ENCODE measurements around the gene MTURN.

The MTURN gene

DNA sequence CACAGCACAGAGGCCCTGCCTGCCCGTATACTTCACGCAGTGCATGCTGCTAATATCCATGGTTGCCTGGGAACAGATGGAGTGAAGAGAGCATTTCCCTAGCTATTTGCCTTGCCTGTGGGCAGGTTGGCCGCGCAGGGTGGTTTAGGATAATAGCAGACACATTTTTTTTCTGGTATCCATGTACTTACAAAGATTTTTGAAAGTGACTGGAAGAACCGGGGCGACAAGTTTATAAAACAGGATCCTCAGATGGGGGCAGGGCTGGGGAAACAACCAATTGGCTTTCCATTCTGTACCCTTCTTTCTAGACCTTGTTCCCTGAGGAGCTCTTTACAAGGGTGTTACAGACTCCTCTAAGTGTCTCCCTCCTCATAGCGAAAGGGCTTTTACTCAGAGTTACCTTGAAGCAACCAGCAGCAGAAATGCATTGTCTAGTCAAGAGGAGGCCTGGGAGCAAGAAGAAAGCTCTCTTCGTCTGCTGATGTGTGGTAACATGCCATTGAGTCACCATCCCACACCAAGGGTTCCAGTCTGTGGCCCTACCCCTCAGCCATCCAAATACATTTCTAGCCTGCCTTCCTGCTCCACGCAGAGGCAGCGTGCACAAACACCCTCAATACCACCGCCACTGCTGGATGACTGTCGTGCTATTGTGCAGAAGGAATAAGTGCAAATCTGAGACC, 31.5 kb downstream of the MTURN start:
- no peaks in the 10 kb centered on the region for H3K27me3 ChIP-seq (ENCODE audit: control insufficient read depth, insufficient read depth, low read length)
- no peak overlapping the region for H3K4me2 ChIP-seq (ENCODE audit: low read length)
- no peak overlapping the region for H3K9ac ChIP-seq
- H3K4me1 ChIP-seq, result peaks cover 25% of the 10 kb centered on the region
- H3K27ac ChIP-seq, result peak overlapping the region; percentile 30
- H2AFZ ChIP-seq, result no peak overlapping the region
- no peaks in the 10 kb centered on the region for H3K36me3 ChIP-seq (ENCODE audit: control insufficient read depth, insufficient read depth, low read length)
- no peak overlapping the region for H3K4me3 ChIP-seq (ENCODE audit: low read depth, low read length)
- H3K9me3 ChIP-seq (ENCODE audit: control insufficient read depth, low read length), result no peaks in the 10 kb centered on the region
- TF ChIP-seq, protein P1, sequence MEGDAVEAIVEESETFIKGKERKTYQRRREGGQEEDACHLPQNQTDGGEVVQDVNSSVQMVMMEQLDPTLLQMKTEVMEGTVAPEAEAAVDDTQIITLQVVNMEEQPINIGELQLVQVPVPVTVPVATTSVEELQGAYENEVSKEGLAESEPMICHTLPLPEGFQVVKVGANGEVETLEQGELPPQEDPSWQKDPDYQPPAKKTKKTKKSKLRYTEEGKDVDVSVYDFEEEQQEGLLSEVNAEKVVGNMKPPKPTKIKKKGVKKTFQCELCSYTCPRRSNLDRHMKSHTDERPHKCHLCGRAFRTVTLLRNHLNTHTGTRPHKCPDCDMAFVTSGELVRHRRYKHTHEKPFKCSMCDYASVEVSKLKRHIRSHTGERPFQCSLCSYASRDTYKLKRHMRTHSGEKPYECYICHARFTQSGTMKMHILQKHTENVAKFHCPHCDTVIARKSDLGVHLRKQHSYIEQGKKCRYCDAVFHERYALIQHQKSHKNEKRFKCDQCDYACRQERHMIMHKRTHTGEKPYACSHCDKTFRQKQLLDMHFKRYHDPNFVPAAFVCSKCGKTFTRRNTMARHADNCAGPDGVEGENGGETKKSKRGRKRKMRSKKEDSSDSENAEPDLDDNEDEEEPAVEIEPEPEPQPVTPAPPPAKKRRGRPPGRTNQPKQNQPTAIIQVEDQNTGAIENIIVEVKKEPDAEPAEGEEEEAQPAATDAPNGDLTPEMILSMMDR (IDR thresholded peaks at IDR 0.05), result no peak
- H3K79me2 ChIP-seq, result no peaks in the 10 kb centered on the region

GRCh38 chr7:30166841-30167235, 32.1 kb downstream of the MTURN start:
- H3K79me2 ChIP-seq, result no peaks in the 10 kb centered on the region
- TF ChIP-seq, protein P1 (IDR thresholded peaks at IDR 0.05), result no peak
- H3K36me3 ChIP-seq (ENCODE audit: control insufficient read depth, insufficient read depth, low read length), result no peaks in the 10 kb centered on the region
- no peak overlapping the region for H3K9ac ChIP-seq
- peaks cover 25% of the 10 kb centered on the region for H3K4me1 ChIP-seq
- H3K9me3 ChIP-seq (ENCODE audit: control insufficient read depth, low read length), result no peaks in the 10 kb centered on the region
- no peak overlapping the region for H3K4me3 ChIP-seq (ENCODE audit: low read depth, low read length)
- no peaks in the 10 kb centered on the region for H3K27me3 ChIP-seq (ENCODE audit: control insufficient read depth, insufficient read depth, low read length)
- H3K4me2 ChIP-seq (ENCODE audit: low read length), result no peak overlapping the region
- H2AFZ ChIP-seq, result no peak overlapping the region
- H3K27ac ChIP-seq, result no peak overlapping the region

DNA sequence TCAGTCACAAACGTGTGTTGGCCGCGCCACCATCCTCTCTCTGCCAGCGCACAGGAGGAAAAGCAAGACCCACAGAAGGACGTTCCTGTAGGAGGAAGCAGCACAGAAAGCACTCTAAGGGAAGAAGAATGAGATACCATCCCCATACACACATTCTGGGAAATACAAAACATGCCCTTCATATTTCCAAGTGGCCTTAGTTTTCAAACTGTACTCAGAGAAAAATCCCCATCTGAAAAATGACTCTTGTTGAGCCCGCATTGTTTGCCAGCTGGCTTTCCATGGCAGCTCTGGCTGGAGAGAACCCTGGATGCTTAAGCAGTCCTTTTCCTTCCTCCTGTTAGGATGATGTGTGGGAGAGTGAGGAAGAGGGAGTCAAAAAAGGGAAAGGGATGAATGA, 33.1 kb downstream of the MTURN start:
- TF ChIP-seq, protein P1 (IDR thresholded peaks at IDR 0.05), result no peak
- Histone ChIP-seq H3K27ac (no peak overlapping the region), H3K4me1 (peaks cover 19% of the 10 kb centered on the region), H3K4me3 (ENCODE audit: low read depth, low read length) (no peak overlapping the region), H3K4me2 (ENCODE audit: low read length) (no peak overlapping the region), H3K79me2 (no peaks in the 10 kb centered on the region), H3K36me3 (ENCODE audit: control insufficient read depth, insufficient read depth, low read length) (no peaks in the 10 kb centered on the region), H3K9ac (no peak overlapping the region), H3K9me3 (ENCODE audit: control insufficient read depth, low read length) (no peaks in the 10 kb centered on the region), H2AFZ (no peak overlapping the region), H3K27me3 (ENCODE audit: control insufficient read depth, insufficient read depth, low read length) (no peaks in the 10 kb centered on the region)

GRCh38 chr7:30168835-30169573, 34.2 kb downstream of the MTURN start:
- Histone ChIP-seq H3K9me3 (ENCODE audit: control insufficient read depth, low read length) (no peaks in the 10 kb centered on the region), H3K4me1 (peaks cover 8% of the 10 kb centered on the region), H2AFZ (no peak overlapping the region), H3K79me2 (no peaks in the 10 kb centered on the region), H3K27me3 (ENCODE audit: control insufficient read depth, insufficient read depth, low read length) (no peaks in the 10 kb centered on the region), H3K36me3 (ENCODE audit: control insufficient read depth, insufficient read depth, low read length) (no peaks in the 10 kb centered on the region), H3K4me3 (ENCODE audit: low read depth, low read length) (no peak overlapping the region), H3K9ac (no peak overlapping the region), H3K4me2 (ENCODE audit: low read length) (no peak overlapping the region), H3K27ac (no peak overlapping the region)
- TF ChIP-seq, protein P1 (IDR thresholded peaks at IDR 0.05), result no peak
